ENCODE results near the gene SOCS4. TPM values are rescaled to one million over a fixed set of nuclear protein-coding genes. Genes with fewer than 3 reads are reported as not detected.
"Not testable (repeated sequence)": the region's sequence is repeated elsewhere in the genome, so short reads cannot be mapped to it uniquely, and the experiment has no call there.

SOCS4 gene
- total RNA-seq, 4 donors from 2014 or later: 29.7 to 43.2 (median 36.3) TPM

DNA sequence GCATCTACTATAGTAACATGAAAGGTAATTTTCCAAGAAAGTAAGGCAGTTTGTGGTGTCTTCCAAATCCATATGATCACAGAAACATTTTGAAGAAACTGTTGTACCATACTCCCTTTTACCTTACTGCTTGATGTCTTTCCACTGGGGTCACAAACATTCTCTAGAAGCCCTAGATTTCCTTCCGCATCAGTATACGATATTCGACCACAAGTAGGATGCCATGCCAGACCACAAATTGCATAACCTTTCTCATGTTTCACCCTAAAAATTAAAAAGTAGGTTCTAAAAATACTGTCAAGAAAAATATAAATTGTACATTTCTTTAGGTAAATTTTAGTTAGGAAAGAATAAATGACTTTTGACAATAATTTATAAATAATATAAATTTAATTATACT, 26.7 kb upstream of the SOCS4 start:
- Histone ChIP-seq H3K27ac (replicated peaks in 1 of 4) (no peak overlapping the region), H3K4me1 (no peaks in the 10 kb centered on the region), H3K36me3 (peaks cover 0 to 3% (median 0%) of the 10 kb centered on the region in 4 donors), H3K4me3 (no peak overlapping the region), H3K9me3 (no peaks in the 10 kb centered on the region), H3K27me3 (no peaks in the 10 kb centered on the region)
- DNase-seq (ENCODE audit: extremely low spot score): no peak
- intact Hi-C loops (cut with DNase I): no loop called here
- WGBS: 90% methylated on average over 3 of the region's 3 CpGs
- no peak for TF ChIP-seq EP300 (IDR thresholded peaks at IDR 0.05)
- no peak for TF ChIP-seq POLR2A (IDR thresholded peaks at IDR 0.05; ENCODE audit: low read depth)
- TF ChIP-seq, protein P1, sequence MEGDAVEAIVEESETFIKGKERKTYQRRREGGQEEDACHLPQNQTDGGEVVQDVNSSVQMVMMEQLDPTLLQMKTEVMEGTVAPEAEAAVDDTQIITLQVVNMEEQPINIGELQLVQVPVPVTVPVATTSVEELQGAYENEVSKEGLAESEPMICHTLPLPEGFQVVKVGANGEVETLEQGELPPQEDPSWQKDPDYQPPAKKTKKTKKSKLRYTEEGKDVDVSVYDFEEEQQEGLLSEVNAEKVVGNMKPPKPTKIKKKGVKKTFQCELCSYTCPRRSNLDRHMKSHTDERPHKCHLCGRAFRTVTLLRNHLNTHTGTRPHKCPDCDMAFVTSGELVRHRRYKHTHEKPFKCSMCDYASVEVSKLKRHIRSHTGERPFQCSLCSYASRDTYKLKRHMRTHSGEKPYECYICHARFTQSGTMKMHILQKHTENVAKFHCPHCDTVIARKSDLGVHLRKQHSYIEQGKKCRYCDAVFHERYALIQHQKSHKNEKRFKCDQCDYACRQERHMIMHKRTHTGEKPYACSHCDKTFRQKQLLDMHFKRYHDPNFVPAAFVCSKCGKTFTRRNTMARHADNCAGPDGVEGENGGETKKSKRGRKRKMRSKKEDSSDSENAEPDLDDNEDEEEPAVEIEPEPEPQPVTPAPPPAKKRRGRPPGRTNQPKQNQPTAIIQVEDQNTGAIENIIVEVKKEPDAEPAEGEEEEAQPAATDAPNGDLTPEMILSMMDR (IDR thresholded peaks at IDR 0.05): no peak
- TF ChIP-seq POLR2AphosphoS5 (IDR thresholded peaks at IDR 0.05): no peak

DNA sequence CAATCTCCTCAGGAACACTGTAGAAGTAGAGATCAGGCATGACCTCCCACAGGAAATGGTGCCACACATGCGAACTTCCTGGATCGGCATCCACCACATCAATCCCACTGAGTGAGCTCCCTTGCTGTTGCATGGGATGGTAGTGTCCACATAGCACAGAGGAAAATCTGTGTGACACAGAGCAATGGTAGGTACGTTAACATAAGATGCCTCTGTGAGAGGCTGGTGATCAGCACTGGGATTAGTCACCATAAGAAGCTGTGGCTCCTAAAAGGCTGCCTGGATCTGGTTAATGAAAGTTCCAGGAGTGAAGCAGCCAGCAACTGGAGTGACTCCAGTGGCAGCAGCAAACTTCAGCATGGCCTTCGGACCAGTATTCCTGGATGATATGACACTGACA, 22.0 kb upstream of the SOCS4 start:
- WGBS: 65% methylated on average over 4 of the region's 4 CpGs
- Histone ChIP-seq H3K4me1 (no peaks in the 10 kb centered on the region), H3K36me3 (peaks cover 0 to 3% (median 0%) of the 10 kb centered on the region in 4 donors), H3K4me3 (no peak overlapping the region), H3K27me3 (no peaks in the 10 kb centered on the region), H3K27ac (replicated peaks in 1 of 4) (no peak overlapping the region), H3K9me3 (no peaks in the 10 kb centered on the region)
- DNase-seq (ENCODE audit: extremely low spot score): no peak
- intact Hi-C loops (cut with DNase I): no loop called here
- TF ChIP-seq EP300 (IDR thresholded peaks at IDR 0.05): no peak
- no peak for TF ChIP-seq POLR2AphosphoS5 (IDR thresholded peaks at IDR 0.05)
- no peak for TF ChIP-seq POLR2A (IDR thresholded peaks at IDR 0.05; ENCODE audit: low read depth)
- TF ChIP-seq, protein P1 (IDR thresholded peaks at IDR 0.05): no peak

DNA sequence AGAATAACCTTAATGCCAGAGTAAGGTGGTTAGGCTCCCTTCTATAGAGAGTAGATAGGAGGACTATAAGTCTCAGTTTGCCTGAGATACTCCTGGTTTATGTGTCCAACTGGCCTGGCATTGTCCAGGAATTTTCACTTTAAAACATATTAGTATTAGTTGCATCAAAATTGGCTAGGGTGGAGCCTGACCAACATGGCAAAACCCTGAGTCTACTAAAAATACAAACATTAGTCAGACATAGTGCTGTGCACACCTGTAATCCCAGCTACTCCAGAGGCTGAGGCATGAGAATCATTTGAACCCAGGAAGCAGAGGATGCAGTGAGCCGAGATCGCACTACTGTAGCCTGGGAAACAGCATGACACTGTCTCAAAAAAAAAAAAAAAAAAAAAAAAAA, 12.0 kb upstream of the SOCS4 start:
- intact Hi-C loops (cut with DNase I): no loop called here
- Histone ChIP-seq H3K4me1 (no peaks in the 10 kb centered on the region), H3K27ac (replicated peaks in 1 of 4) (no peak overlapping the region), H3K27me3 (no peaks in the 10 kb centered on the region), H3K36me3 (no peaks in the 10 kb centered on the region), H3K4me3 (no peak overlapping the region), H3K9me3 (no peaks in the 10 kb centered on the region)
- no peak for TF ChIP-seq EP300 (IDR thresholded peaks at IDR 0.05)
- TF ChIP-seq, protein P1 (IDR thresholded peaks at IDR 0.05): no peak
- no peak for TF ChIP-seq POLR2A (IDR thresholded peaks at IDR 0.05; ENCODE audit: low read depth)
- no peak for TF ChIP-seq POLR2AphosphoS5 (IDR thresholded peaks at IDR 0.05)
- DNase-seq (ENCODE audit: extremely low spot score): no peak
- 74% methylated on average over 2 of the region's 2 CpGs for WGBS

DNA sequence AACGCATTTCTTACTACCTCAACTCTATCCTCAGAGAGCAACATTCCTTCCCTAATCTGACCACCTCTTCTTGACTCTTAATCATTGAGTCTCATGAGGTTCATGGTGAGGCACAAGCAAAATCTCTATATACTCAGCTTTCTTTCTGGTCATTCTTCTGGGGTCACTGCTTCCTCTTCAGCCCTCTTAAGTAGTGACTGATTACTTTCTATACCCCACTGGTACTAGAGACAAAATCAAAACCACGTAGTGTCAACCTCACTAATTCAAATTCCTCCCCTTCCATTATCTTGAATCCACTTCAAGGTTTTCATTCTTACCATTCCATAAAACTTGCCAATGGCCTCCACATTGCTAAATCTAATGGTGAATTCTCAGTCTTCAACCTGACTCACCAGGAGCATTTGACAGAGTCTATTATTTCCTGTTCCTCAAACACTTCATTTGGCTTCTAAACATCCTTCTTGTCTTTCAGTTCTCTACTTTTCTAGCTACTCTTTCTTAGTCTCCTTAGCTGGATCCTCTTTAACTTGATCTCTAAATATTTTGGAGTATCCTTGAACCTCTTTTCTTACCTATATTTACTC, 7.0 kb upstream of the SOCS4 start:
- WGBS: 97% methylated on average over 2 of the region's 2 CpGs
- Histone ChIP-seq H3K36me3 (no peaks in the 10 kb centered on the region), H3K4me3 (no peak overlapping the region), H3K4me1 (no peaks in the 10 kb centered on the region), H3K27ac (replicated peaks in 1 of 4) (no peak overlapping the region), H3K27me3 (no peaks in the 10 kb centered on the region), H3K9me3 (no peaks in the 10 kb centered on the region)
- TF ChIP-seq EP300 (IDR thresholded peaks at IDR 0.05): no peak
- TF ChIP-seq POLR2AphosphoS5 (IDR thresholded peaks at IDR 0.05): no peak
- TF ChIP-seq, protein P1 (IDR thresholded peaks at IDR 0.05): no peak
- TF ChIP-seq POLR2A (IDR thresholded peaks at IDR 0.05; ENCODE audit: low read depth): no peak
- DNase-seq (ENCODE audit: extremely low spot score): no peak
- intact Hi-C loops (cut with DNase I): no loop called here

DNA sequence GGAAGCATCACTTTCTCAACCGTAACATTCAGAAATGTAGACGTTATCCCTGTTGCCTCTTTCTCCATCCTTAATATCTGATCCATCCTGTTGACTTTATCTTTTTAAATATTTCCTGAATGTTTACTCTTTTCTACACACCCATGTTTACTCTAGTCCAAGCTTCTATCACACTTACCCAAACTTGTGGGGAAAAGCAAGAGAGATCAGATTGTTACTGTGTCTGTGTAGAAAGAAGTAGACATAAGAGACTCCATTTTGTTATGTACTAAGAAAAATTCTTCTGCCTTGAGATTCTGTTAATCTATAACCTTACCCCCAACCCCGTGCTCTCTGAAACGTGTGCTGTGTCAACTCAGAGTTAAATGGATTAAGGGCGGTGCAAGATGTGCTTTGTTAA, 2.7 kb upstream of the SOCS4 start:
- 92% methylated on average over 4 of the region's 5 CpGs for WGBS
- peaks cover 21 to 30% (median 28%) of the 10 kb centered on the region in 4 donors for H3K4me1 ChIP-seq
- H3K4me3 ChIP-seq; intact Hi-C loops (cut with DNase I); H3K27me3 ChIP-seq; DNase-seq (ENCODE audit: extremely low spot score); H3K9me3 ChIP-seq; H3K27ac ChIP-seq (replicated peaks in 1 of 4); H3K36me3 ChIP-seq: not testable (repeated sequence)
